ENCODE data around the gene PACSIN1.
"Not testable (repeated sequence)": the region's sequence is repeated elsewhere in the genome, so short reads cannot be mapped to it uniquely, and the experiment has no call there.

PACSIN1 gene

DNA sequence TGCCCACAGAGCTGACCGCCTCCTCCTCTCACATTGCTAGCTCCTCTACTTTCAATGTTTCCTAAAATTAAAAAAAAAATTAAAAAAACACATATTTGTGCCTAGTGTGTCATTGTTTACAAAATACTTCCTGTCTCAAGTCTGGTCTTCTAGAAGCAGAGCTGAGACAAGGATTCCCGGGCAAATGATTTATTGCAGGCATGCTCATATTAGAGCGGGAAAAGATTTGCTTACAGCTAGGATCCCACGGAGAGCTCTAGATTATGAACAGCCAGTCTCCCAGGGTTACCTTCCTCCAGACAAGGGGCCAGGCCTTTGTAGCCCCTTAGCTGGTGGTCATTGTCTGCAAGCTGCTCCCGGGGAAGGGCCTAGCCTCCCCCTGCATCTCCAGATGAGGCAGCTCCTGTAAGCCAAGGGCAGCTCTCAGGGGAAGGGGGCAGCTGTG is 9.4 kb downstream of the PACSIN1 start:
- no peaks in the 10 kb centered on the region for H3K4me1 ChIP-seq
- no peak overlapping the region for H3K4me3 ChIP-seq (ENCODE audit: low read depth, low read length)
- H3K27me3 ChIP-seq = no peaks in the 10 kb centered on the region
- no peak for DNase-seq
- no peaks in the 10 kb centered on the region for H3K9me3 ChIP-seq
- TF ChIP-seq, protein P1, sequence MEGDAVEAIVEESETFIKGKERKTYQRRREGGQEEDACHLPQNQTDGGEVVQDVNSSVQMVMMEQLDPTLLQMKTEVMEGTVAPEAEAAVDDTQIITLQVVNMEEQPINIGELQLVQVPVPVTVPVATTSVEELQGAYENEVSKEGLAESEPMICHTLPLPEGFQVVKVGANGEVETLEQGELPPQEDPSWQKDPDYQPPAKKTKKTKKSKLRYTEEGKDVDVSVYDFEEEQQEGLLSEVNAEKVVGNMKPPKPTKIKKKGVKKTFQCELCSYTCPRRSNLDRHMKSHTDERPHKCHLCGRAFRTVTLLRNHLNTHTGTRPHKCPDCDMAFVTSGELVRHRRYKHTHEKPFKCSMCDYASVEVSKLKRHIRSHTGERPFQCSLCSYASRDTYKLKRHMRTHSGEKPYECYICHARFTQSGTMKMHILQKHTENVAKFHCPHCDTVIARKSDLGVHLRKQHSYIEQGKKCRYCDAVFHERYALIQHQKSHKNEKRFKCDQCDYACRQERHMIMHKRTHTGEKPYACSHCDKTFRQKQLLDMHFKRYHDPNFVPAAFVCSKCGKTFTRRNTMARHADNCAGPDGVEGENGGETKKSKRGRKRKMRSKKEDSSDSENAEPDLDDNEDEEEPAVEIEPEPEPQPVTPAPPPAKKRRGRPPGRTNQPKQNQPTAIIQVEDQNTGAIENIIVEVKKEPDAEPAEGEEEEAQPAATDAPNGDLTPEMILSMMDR (IDR thresholded peaks at IDR 0.05; ENCODE audit: low read depth, low read length) = no peak
- no peaks in the 10 kb centered on the region for H3K36me3 ChIP-seq

DNA sequence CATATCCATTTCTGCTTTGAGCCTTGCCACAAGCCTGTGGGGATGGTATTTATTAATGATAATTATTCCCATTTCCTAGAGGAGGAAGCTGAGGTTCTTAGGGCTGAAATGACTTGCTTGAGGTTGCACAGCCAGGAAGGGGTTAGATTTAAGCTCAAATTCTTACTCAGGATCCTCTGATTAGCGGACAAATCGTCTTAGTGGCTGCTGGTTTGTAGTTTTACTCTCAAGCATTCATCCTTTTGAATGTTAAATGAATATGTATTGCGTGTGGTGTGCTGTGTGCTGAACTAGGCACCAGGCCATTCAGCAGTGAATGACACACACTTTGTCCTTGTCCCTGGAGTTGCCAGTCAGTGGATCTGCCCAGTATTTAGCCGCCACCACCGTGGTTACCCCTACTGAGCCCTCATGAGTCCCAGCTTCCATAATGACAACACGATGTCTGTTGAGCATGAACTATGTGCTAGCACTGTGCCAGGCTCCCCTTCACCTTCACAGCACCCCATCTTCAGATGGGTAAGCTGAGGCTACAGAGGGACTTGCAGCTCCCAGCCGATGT is 10.0 kb downstream of the PACSIN1 start:
- Histone ChIP-seq H3K36me3 (no peaks in the 10 kb centered on the region), H3K4me3 (ENCODE audit: low read depth, low read length) (no peak overlapping the region), H3K27me3 (no peaks in the 10 kb centered on the region), H3K9me3 (no peaks in the 10 kb centered on the region), H3K4me1 (no peaks in the 10 kb centered on the region)
- DNase-seq = no peak
- TF ChIP-seq, protein P1 (IDR thresholded peaks at IDR 0.05; ENCODE audit: low read depth, low read length) = no peak

- H3K4me3 ChIP-seq (ENCODE audit: low read depth, low read length) = no peak overlapping the region
- H3K4me1 ChIP-seq = no peaks in the 10 kb centered on the region
- TF ChIP-seq, protein P1 (IDR thresholded peaks at IDR 0.05; ENCODE audit: low read depth, low read length) = no peak
- H3K27me3 ChIP-seq = no peaks in the 10 kb centered on the region
- no peaks in the 10 kb centered on the region for H3K9me3 ChIP-seq
- H3K36me3 ChIP-seq = no peaks in the 10 kb centered on the region
- DNase-seq = no peak
Measured at GRCh38 chr6:34476447-34476846, 10.6 kb downstream of the PACSIN1 start.

- no peak for DNase-seq
- H3K4me3 ChIP-seq (ENCODE audit: low read depth, low read length) = no peak overlapping the region
- no peaks in the 10 kb centered on the region for H3K36me3 ChIP-seq
- no peaks in the 10 kb centered on the region for H3K27me3 ChIP-seq
- no peaks in the 10 kb centered on the region for H3K4me1 ChIP-seq
- TF ChIP-seq, protein P1 (IDR thresholded peaks at IDR 0.05; ENCODE audit: low read depth, low read length) = no peak
- no peaks in the 10 kb centered on the region for H3K9me3 ChIP-seq
Measured at GRCh38 chr6:34476921-34477320, 11.0 kb downstream of the PACSIN1 start.

DNA sequence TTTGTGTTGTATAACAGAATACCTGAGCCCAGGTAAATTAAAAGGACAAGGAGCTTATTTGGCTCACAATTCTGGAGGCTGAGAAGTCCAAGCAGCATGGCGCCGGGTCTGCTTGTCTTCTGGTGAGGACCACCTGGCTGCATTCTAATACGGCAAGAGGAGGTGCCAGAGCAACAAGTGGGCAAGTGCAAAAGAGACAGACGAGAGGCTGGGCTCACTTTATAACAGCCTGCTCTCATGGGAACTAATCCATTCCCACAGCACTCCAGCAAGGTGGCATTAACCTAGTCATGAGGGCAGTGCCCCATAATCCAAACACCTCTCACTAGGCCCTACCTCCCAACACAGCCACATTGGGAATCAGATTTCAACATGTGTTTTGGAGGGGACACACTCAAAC is 12.9 kb downstream of the PACSIN1 start:
- Histone ChIP-seq H3K27me3 (no peaks in the 10 kb centered on the region), H3K36me3 (no peaks in the 10 kb centered on the region), H3K4me1 (no peaks in the 10 kb centered on the region), H3K4me3 (ENCODE audit: low read depth, low read length) (no peak overlapping the region), H3K9me3 (no peaks in the 10 kb centered on the region)
- TF ChIP-seq, protein P1 (IDR thresholded peaks at IDR 0.05; ENCODE audit: low read depth, low read length) = no peak
- DNase-seq = no peak

GRCh38 chr6:34483781-34484180 is 17.9 kb downstream of the PACSIN1 start:
- H3K36me3 ChIP-seq; H3K4me3 ChIP-seq (ENCODE audit: low read depth, low read length); DNase-seq; H3K9me3 ChIP-seq; H3K4me1 ChIP-seq; H3K27me3 ChIP-seq: not testable (repeated sequence)

- H3K9me3 ChIP-seq = no peaks in the 10 kb centered on the region
- TF ChIP-seq, protein P1 (IDR thresholded peaks at IDR 0.05; ENCODE audit: low read depth, low read length) = no peak
- DNase-seq = no peak
- no peaks in the 10 kb centered on the region for H3K4me1 ChIP-seq
- no peaks in the 10 kb centered on the region for H3K27me3 ChIP-seq
- no peaks in the 10 kb centered on the region for H3K36me3 ChIP-seq
- H3K4me3 ChIP-seq (ENCODE audit: low read depth, low read length) = no peak overlapping the region
Measured at GRCh38 chr6:34484391-34484790, 18.5 kb downstream of the PACSIN1 start.
